Endodermal cell (in vitro differentiated cells): ENCODE results near the gene CHRND. TPM values are rescaled to one million over a fixed set of nuclear protein-coding genes. Genes with fewer than 3 reads are reported as not detected.

Source experiments
- DNase-seq: peaks from one replicate; pipeline ENCODE4 v3.0.0-alpha.2; 2017
- H3K27ac ChIP-seq: 2 replicates; pipeline ENCODE4 v1.5.1; 2013; ENCODE audit warnings: mild to moderate bottlenecking, low read depth, low read length, moderate library complexity
- H3K27me3 ChIP-seq: 2 replicates; pipeline ENCODE4 v1.6.1; 2013; ENCODE audit warnings: mild to moderate bottlenecking, low read length, moderate library complexity; ENCODE audit not compliant: insufficient read depth, control insufficient read depth, poor library complexity, severe bottlenecking
- H3K36me3 ChIP-seq: 2 replicates; pipeline ENCODE4 v1.7.0; 2013; ENCODE audit warnings: mild to moderate bottlenecking, low read length, moderate library complexity; ENCODE audit not compliant: control insufficient read depth, insufficient read depth
- H3K4me1 ChIP-seq: one replicate; pipeline ENCODE4 v1.7.0; 2013; ENCODE audit warnings: low read length; ENCODE audit not compliant: control insufficient read depth, insufficient read depth
- H3K4me3 ChIP-seq: 2 replicates; pipeline ENCODE4 v1.5.1; 2013; ENCODE audit warnings: mild to moderate bottlenecking, low read length, moderate library complexity
- H3K9ac ChIP-seq: 2 replicates; pipeline ENCODE4 v1.6.1; 2013; ENCODE audit warnings: mild to moderate bottlenecking, low read length, moderate library complexity; ENCODE audit not compliant: poor library complexity, severe bottlenecking; ENCODE audit errors: extremely low read depth
- H3K9me3 ChIP-seq: 2 replicates; pipeline ENCODE4 v1.6.1; 2013; ENCODE audit warnings: mild to moderate bottlenecking, low read length, moderate library complexity; ENCODE audit not compliant: control insufficient read depth
- H3K27ac Mint-ChIP-seq: 2 replicates; pipeline ENCODE4 v1.8.0; 2020; ENCODE audit warnings: mixed read lengths
- H3K27me3 Mint-ChIP-seq: 2 replicates; pipeline ENCODE4 v1.8.0; 2021; ENCODE audit warnings: mild to moderate bottlenecking, mixed read lengths; ENCODE audit not compliant: insufficient read depth
- H3K36me3 Mint-ChIP-seq: 2 replicates; pipeline ENCODE4 v1.8.0; 2020; ENCODE audit warnings: low read depth, mixed read lengths
- H3K4me1 Mint-ChIP-seq: 2 replicates; pipeline ENCODE4 v1.8.0; 2020; ENCODE audit warnings: mixed read lengths
- H3K4me3 Mint-ChIP-seq: 2 replicates; pipeline ENCODE4 v1.8.0; 2020; ENCODE audit warnings: mild to moderate bottlenecking, moderate library complexity, mixed read lengths
- H3K9me3 Mint-ChIP-seq: 2 replicates; pipeline ENCODE4 v1.8.0; 2020; ENCODE audit warnings: mild to moderate bottlenecking, mixed read lengths
- WGBS, 2 experiments: methylation state at CpG; one replicate each; pipeline versions ENCODE4 v1.1.5 to v1.1.7; 2013; ENCODE audit warnings: missing lambda C conversion rate in 2 of 2, mixed read lengths in 1 of 2; ENCODE audit not compliant: insufficient coverage in 1 of 2, insufficient read length in 1 of 2; 5-methylcytosine and 5-hydroxymethylcytosine counted together
- total RNA-seq, 2 donors: library from RNA; stranded (reverse); fragmentation: NEBNext Ultra II Directional in 1 of 2; extraction: Animal tissue kit (Norgen Biotek cat#: 25700) in 1 of 2; gene quantifications; 2 replicates in 1 of 2; 3 replicates in 1 of 2; pipeline ENCODE4 v1.2.1, GENCODE V29; 2021
- TF ChIP-seq, protein P1 (sequence below): fragments of 200-600 bp; sonication (generic); conservative IDR thresholded peaks from 2 replicates; pipeline ENCODE4 v1.5.0; 2021; ENCODE audit warnings: antibody characterized with exemption, mild to moderate bottlenecking

The CHRND gene
- total RNA-seq, 2 donors from 2014 or later = 0.11 TPM; not detected in 1

DNA sequence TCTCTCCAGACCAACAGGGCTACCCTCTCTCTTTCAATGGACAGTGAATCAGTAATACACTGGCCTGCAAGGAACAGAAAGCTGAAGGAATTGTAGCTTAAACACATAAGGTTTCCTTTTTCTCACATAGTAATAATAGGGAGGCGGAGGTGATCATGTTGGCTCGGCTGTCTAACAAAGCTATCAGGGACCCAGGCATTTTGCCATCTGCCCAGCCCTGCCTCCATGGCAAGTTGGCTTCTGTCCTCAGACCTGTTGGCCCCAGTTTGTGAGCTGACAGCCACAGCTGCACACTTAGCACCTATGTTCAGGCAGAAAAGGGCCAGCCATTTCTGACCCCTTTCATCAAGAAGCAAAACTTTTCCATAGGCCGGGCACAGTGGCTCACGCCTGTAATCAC lies 11.5 kb downstream of the CHRND start:
- Histone ChIP-seq H3K4me3 (no peak overlapping the region), H3K9me3 (peaks cover 6% of the 10 kb centered on the region), H3K27me3 (no peaks in the 10 kb centered on the region), H3K4me1 (no peaks in the 10 kb centered on the region), H3K9ac (no peak overlapping the region), H3K36me3 (no peaks in the 10 kb centered on the region), H3K27ac (no peak overlapping the region)
- Mint-ChIP-seq H3K9me3 (peaks cover 2% of the 10 kb centered on the region), H3K4me3 (no peak overlapping the region), H3K4me1 (peaks cover 6% of the 10 kb centered on the region), H3K27me3 (peaks cover 2% of the 10 kb centered on the region), H3K36me3 (no peaks in the 10 kb centered on the region), H3K27ac (no peak overlapping the region)
- TF ChIP-seq, protein P1, sequence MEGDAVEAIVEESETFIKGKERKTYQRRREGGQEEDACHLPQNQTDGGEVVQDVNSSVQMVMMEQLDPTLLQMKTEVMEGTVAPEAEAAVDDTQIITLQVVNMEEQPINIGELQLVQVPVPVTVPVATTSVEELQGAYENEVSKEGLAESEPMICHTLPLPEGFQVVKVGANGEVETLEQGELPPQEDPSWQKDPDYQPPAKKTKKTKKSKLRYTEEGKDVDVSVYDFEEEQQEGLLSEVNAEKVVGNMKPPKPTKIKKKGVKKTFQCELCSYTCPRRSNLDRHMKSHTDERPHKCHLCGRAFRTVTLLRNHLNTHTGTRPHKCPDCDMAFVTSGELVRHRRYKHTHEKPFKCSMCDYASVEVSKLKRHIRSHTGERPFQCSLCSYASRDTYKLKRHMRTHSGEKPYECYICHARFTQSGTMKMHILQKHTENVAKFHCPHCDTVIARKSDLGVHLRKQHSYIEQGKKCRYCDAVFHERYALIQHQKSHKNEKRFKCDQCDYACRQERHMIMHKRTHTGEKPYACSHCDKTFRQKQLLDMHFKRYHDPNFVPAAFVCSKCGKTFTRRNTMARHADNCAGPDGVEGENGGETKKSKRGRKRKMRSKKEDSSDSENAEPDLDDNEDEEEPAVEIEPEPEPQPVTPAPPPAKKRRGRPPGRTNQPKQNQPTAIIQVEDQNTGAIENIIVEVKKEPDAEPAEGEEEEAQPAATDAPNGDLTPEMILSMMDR = no peak
- WGBS, 2 experiments = 97 to 100% methylated on average over 2 to 4 of the region's 4 CpGs
- DNase-seq = no peak

DNA sequence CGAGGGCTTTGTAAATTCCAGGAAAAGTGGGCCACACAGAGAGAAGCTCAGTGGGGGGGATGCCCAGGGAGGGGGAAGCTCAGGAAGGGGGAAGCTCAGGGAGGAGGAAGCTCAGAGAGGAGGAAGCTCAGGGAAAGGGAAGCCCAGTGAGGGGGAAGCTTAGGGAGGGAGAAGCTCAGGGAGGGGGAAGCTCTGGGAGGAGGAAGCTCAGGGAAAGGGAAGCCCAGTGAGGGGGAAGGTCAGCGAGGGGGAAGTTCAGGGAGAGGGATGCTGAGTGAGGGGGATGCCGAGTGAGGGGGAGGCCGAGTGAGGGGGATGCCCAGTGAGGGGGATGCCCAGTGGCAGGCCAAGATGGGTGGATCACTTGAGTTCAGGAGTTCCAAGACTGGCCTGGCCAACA lies 12.7 kb downstream of the CHRND start:
- Histone ChIP-seq H3K4me1 (no peaks in the 10 kb centered on the region), H3K27ac (no peak overlapping the region), H3K9ac (no peak overlapping the region), H3K4me3 (no peak overlapping the region), H3K27me3 (no peaks in the 10 kb centered on the region), H3K36me3 (no peaks in the 10 kb centered on the region), H3K9me3 (peaks cover 6% of the 10 kb centered on the region)
- H3K36me3 Mint-ChIP-seq = no peaks in the 10 kb centered on the region
- TF ChIP-seq, protein P1 = no peak
- peak; percentile 53 for DNase-seq
- H3K27ac Mint-ChIP-seq = no peak overlapping the region
- H3K9me3 Mint-ChIP-seq = peaks cover 2% of the 10 kb centered on the region
- H3K27me3 Mint-ChIP-seq = peaks cover 2% of the 10 kb centered on the region
- H3K4me1 Mint-ChIP-seq = peaks cover 6% of the 10 kb centered on the region
- no peak overlapping the region for H3K4me3 Mint-ChIP-seq
- WGBS, 2 experiments = 82% methylated on average over 4 of the region's 4 CpGs; no CpG with 5 or more reads in 1 of the 2 experiments

DNA sequence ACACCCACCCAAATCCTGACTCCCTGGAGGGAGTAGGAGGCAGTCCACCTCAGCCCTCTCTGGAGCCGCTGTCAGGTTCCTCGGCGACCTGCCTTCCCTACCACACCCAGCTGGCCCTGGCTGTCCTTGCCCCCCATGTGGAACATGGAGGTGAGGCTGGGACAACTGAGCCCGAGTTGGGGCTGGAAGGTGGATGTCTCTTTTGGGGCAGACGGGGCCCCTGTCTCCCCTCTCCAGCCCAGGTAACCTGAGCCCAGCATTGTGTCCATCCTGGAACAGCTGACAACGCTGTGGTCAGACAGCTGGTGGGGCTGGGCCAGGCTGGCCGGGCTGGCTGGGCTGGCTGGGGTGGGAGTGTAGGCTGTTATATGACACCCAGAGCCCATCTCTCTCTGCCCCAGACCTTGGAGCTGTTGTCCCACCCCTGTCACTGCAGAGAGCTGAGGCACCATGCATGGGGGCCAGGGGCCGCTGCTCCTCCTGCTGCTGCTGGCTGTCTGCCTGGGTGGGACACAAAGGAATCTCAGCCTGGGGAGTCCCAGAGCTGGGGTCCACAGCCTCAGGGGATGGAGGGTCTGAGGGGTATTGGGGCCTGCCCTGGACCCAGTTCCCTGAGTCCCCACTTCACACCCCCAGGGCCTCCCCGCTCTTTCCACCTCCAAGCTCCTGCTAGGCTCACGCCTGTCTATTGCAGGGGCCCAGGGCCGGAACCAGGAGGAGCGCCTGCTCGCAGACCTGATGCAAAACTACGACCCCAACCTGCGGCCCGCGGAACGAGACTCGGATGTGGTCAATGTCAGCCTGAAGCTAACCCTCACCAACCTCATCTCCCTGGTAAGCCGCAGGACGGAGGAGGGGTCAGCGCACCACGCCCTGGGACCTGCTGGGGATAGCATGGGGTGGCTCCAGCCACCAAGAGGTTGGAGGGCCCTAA lies 13.6 kb downstream of the CHRND start, which contains the start of gene CHRNG:
Gene CHRNG, plus strand, starts transcription at position 395 of the 934 bp plus-strand sequence. Its CDS starts 56 bp downstream, at position 451.
- Histone ChIP-seq H3K27me3 (no peaks in the 10 kb centered on the region), H3K36me3 (no peaks in the 10 kb centered on the region), H3K27ac (no peak within 1 kb of the TSS), H3K9ac (no peak within 1 kb of the TSS), H3K9me3 (peaks cover 6% of the 10 kb centered on the region), H3K4me1 (no peaks in the 10 kb centered on the region), H3K4me3 (no peak within 1 kb of the TSS)
- peaks cover 2% of the 10 kb centered on the region for H3K9me3 Mint-ChIP-seq
- H3K4me3 Mint-ChIP-seq = no peak within 1 kb of the TSS
- H3K27me3 Mint-ChIP-seq = peaks cover 2% of the 10 kb centered on the region
- H3K36me3 Mint-ChIP-seq = no peaks in the 10 kb centered on the region
- peak; percentile 68 for DNase-seq
- TF ChIP-seq, protein P1 = no peak
- H3K27ac Mint-ChIP-seq = no peak within 1 kb of the TSS
- peaks cover 6% of the 10 kb centered on the region for H3K4me1 Mint-ChIP-seq
- 88 to 95% methylated on average over 9 to 23 of the region's 23 CpGs for WGBS, 2 experiments
